Calu3 (cell line): ENCODE results near the gene SLC6A9. TPM values are rescaled to one million over a fixed set of nuclear protein-coding genes. Genes with fewer than 3 reads are reported as not detected.
A peak's percentile ranks its signal among the peaks of the same experiment; 100 is the strongest.

ENCODE experiments used
- BruUV-seq: library from RNA; stranded (reverse); fragments of 400-500 nt; replicated peaks from 2 replicates; lab custom pipeline; 2021; lab: Mats Ljungman, UMichigan
- CTCF ChIA-PET: fragments of 300-600 bp; sonication (Branson Sonifier 250); formaldehyde crosslinking; loops from one replicate; lab custom pipeline; 2022; ENCODE audit warnings: antibody characterized with exemption; lab: Charles Lee
- DNase-seq: peaks from one replicate; pipeline ENCODE4 v3.0.0; 2022
- H3K27ac Mint-ChIP-seq: one replicate; pipeline ENCODE4 v1.8.0; 2022; ENCODE audit warnings: mixed read lengths; ENCODE audit not compliant: unreplicated experiment
- H3K27me3 Mint-ChIP-seq: one replicate; pipeline ENCODE4 v1.8.0; 2022; ENCODE audit warnings: mixed read lengths; ENCODE audit not compliant: unreplicated experiment
- H3K36me3 Mint-ChIP-seq: one replicate; pipeline ENCODE4 v1.8.0; 2022; ENCODE audit warnings: mild to moderate bottlenecking, moderate library complexity, mixed read lengths; ENCODE audit not compliant: insufficient read depth, unreplicated experiment
- H3K4me1 Mint-ChIP-seq: one replicate; pipeline ENCODE4 v1.8.0; 2022; ENCODE audit warnings: mild to moderate bottlenecking, low read depth, mixed read lengths; ENCODE audit not compliant: unreplicated experiment
- H3K4me3 Mint-ChIP-seq: one replicate; pipeline ENCODE4 v1.8.0; 2022; ENCODE audit warnings: mild to moderate bottlenecking, low read depth, moderate library complexity, mixed read lengths; ENCODE audit not compliant: unreplicated experiment
- H3K9me3 Mint-ChIP-seq: one replicate; pipeline ENCODE4 v1.8.0; 2022; ENCODE audit warnings: low read depth, mixed read lengths; ENCODE audit not compliant: unreplicated experiment
- CTCF ChIP-seq: fragments of 200-600 bp; IDR thresholded peaks from one replicate; pipeline ENCODE4 v1.8.0; 2022; ENCODE audit warnings: antibody characterized with exemption; ENCODE audit not compliant: unreplicated experiment
- intact Hi-C: fragments of 100-400 bp; cut with micrococcal nuclease; formaldehyde crosslinking; loops from one replicate; pipeline ENCODE4 v1.10.0; 2022; ENCODE audit not compliant: unreplicated experiment
- total RNA-seq: library from RNA; stranded (reverse); gene quantifications from 2 replicates; pipeline ENCODE4 v1.2.3, GENCODE V29; 2022

The SLC6A9 gene
- total RNA-seq, 1 experiment from 2014 or later, result 18.2 TPM

- no peaks in the 10 kb centered on the region for H3K9me3 Mint-ChIP-seq
- TF ChIP-seq CTCF, result no peak
- H3K36me3 Mint-ChIP-seq, result peaks cover 18% of the 10 kb centered on the region
- peaks cover 9% of the 10 kb centered on the region for H3K4me1 Mint-ChIP-seq
- CTCF ChIA-PET, result interaction anchor here (0.8 kb wide), 1 partner anchor 638 kb away, joined by 7 read pairs; no protein-coding TSS in a partner anchor
- H3K27ac Mint-ChIP-seq, result no peak overlapping the region
- intact Hi-C loops, result no loop called here
- H3K27me3 Mint-ChIP-seq, result no peaks in the 10 kb centered on the region
- BruUV-seq, result no TSS peak
- H3K4me3 Mint-ChIP-seq, result no peak overlapping the region
- DNase-seq, result no peak
Measured at GRCh38 chr1:44008259-44008658, 23.0 kb downstream of the SLC6A9 start.

- DNase-seq, result no peak
- H3K36me3 Mint-ChIP-seq, result peaks cover 26% of the 10 kb centered on the region
- no TSS peak for BruUV-seq
- no peak overlapping the region for H3K27ac Mint-ChIP-seq
- TF ChIP-seq CTCF, result peak; percentile 30
- intact Hi-C loops, result no loop called here
- no peak overlapping the region for H3K4me3 Mint-ChIP-seq
- no peaks in the 10 kb centered on the region for H3K4me1 Mint-ChIP-seq
- no peaks in the 10 kb centered on the region for H3K9me3 Mint-ChIP-seq
- no peaks in the 10 kb centered on the region for H3K27me3 Mint-ChIP-seq
- CTCF ChIA-PET, result interaction anchor here (0.8 kb wide), 1 partner anchor 46 kb away, joined by 3 read pairs; no protein-coding TSS in a partner anchor
Measured at GRCh38 chr1:44002606-44003157, 28.6 kb downstream of the SLC6A9 start.

GRCh38 chr1:44002165-44002564, 29.1 kb downstream of the SLC6A9 start:
- Mint-ChIP-seq H3K36me3 (peaks cover 31% of the 10 kb centered on the region), H3K4me3 (no peak overlapping the region), H3K4me1 (no peaks in the 10 kb centered on the region), H3K27ac (no peak overlapping the region), H3K9me3 (no peaks in the 10 kb centered on the region), H3K27me3 (no peaks in the 10 kb centered on the region)
- no peak for TF ChIP-seq CTCF
- DNase-seq, result no peak
- no TSS peak for BruUV-seq
- intact Hi-C loops, result no loop called here
- CTCF ChIA-PET, result interaction anchor here (0.8 kb wide), 1 partner anchor 46 kb away, joined by 3 read pairs; no protein-coding TSS in a partner anchor

GRCh38 chr1:44000122-44000665, 31.1 kb downstream of the SLC6A9 start:
- CTCF ChIA-PET, result no interaction called here
- H3K4me1 Mint-ChIP-seq, result no peaks in the 10 kb centered on the region

More at GRCh38 chr1:44000122-44000665, 31.1 kb downstream of the SLC6A9 start:
- no TSS peak for BruUV-seq
- Mint-ChIP-seq H3K27ac (no peak overlapping the region), H3K4me3 (no peak overlapping the region), H3K9me3 (no peaks in the 10 kb centered on the region), H3K36me3 (peaks cover 46% of the 10 kb centered on the region), H3K27me3 (no peaks in the 10 kb centered on the region)
- intact Hi-C loops, result no loop called here
- TF ChIP-seq CTCF, result no peak
- no peak for DNase-seq
